ENCODE measurements around the gene RABGAP1L.

DNA sequence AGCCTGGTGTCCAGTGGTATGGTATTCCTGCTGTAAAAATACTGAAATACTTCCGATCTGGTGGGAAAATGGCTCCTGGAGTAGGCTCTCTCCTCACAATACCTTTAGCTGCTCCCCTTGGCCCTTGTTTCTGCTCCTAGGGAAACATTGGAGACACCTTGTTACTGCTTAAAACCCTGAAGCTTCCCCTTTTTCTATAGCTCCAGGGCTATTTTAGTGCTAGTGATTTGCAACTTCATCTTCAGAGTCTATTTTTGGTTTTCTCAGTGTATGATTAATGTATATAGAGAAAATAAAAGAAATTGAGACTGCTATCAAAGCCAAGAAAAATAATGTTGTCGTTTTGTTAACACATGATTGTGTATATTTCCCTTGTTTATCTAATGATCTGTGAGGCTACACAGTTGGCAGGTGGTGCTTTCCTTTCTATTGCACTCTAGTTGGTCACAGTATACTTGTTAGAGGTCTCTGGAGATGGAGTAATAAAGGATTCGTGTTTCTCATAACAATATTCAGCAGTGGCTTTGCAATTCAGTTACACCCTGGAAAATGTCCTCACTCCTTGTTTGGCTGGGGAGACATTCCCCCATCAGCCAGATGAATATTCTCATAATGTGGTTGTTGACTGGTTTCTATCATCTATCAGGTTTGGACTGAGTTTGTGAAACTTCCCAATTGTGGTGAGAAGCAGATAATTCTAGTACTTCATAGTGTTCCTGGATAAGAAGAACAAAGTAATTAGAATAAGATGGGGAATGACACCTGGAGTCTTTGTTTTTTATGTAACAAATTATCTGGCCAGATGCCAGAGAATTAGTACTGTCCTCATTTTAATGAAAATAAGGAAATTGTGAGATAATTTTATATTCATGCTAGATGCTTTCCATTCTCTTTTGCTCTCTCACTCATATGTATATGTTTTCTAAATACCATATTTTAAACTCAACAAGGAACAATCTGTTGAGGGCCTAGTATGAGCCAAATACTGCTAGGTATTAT lies 795.6 kb downstream of the RABGAP1L start:
- no peak for TF ChIP-seq CTCF (conservative IDR thresholded peaks at IDR 0.05)
- TF ChIP-seq EZH2 (IDR thresholded peaks at IDR 0.05; ENCODE audit: low read depth), result no peak
